GM12878 (cell line): ENCODE measurements around the gene C2orf68. TPM values are rescaled to one million over a fixed set of nuclear protein-coding genes. Genes with fewer than 3 reads are reported as not detected.

ENCODE experiments used
- ATAC-seq: fragments of 200-7000 bp; cut with Tn5 transposase; 3 replicates; pipeline ENCODE4 v1.9.1; 2020; ENCODE audit warnings: mild to moderate bottlenecking, moderate library complexity
- BruUV-seq: library from RNA; stranded (reverse); fragments of 400-500 nt; replicated peaks from 2 replicates; lab custom pipeline; 2021; lab: Mats Ljungman, UMichigan
- CTCF ChIA-PET: fragments of 300-600 bp; sonication (Branson Sonifier 250); formaldehyde crosslinking; extraction: SDS; loops from one replicate; lab custom pipeline; 2021; ENCODE audit warnings: inconsistent platforms; lab: Yijun Ruan, JAX
- POLR2A ChIA-PET: fragments of 350-600 bp; formaldehyde crosslinking; extraction: SDS; loops from one replicate; lab custom pipeline; 2021; ENCODE audit warnings: inconsistent platforms; lab: Charles Lee
- RAD21 ChIA-PET: fragments of 300-600 bp; sonication (Branson Sonifier 250); formaldehyde crosslinking; loops from one replicate; lab custom pipeline; 2023; ENCODE audit warnings: antibody characterized with exemption; ENCODE audit not compliant: unreplicated experiment; lab: Charles Lee
- SMC1A ChIA-PET: fragments of 300-600 bp; sonication (Branson Sonifier 250); formaldehyde crosslinking; loops from one replicate; lab custom pipeline; 2023; ENCODE audit not compliant: unreplicated experiment, uncharacterized antibody; lab: Charles Lee
- DNase-seq: peaks from one replicate; pipeline ENCODE4 v3.0.0-alpha.2; 2011; ENCODE audit warnings: low read depth, low spot score
- FAIRE-seq: peaks from 3 replicates; lab custom pipeline; 2011; peaks lifted over from hg19 to GRCh38; lab: Jason Lieb, UNC
- H2AFZ ChIP-seq: 2 replicates; pipeline ENCODE4 v1.6.0; 2011; ENCODE audit warnings: low read depth, low read length, control low read depth; ENCODE audit not compliant: control insufficient read depth
- H3K27ac ChIP-seq: 2 replicates; pipeline ENCODE4 v1.5.1; 2011; ENCODE audit warnings: control low read depth; ENCODE audit not compliant: control insufficient read depth, insufficient read depth
- H3K27me3 ChIP-seq, 2 experiments: replicated peaks in 1 of 2; 2 replicates each; pipeline versions ENCODE4 v1.6.0 to v1.6.1; 2011; ENCODE audit warnings: low read length in 1 of 2; ENCODE audit not compliant: control insufficient read depth in 2 of 2, insufficient read depth in 2 of 2
- H3K36me3 ChIP-seq, 2 experiments: 2 replicates each; pipeline ENCODE4 v1.5.1; 2011; ENCODE audit warnings: low read length in 1 of 2; ENCODE audit not compliant: control insufficient read depth in 2 of 2, insufficient read depth in 2 of 2
- H3K4me1 ChIP-seq: 2 replicates; pipeline ENCODE4 v1.6.1; 2011; ENCODE audit warnings: mild to moderate bottlenecking, low read length, moderate library complexity, mixed read lengths; ENCODE audit not compliant: control insufficient read depth, insufficient read depth
- H3K4me2 ChIP-seq: 2 replicates; pipeline ENCODE4 v1.6.0; 2011; ENCODE audit warnings: control low read depth; ENCODE audit not compliant: control insufficient read depth, insufficient read depth
- H3K4me3 ChIP-seq: fragments of 200-600 bp; sonication (generic); 2 replicates; pipeline ENCODE4 v1.5.1; 2016
- H3K79me2 ChIP-seq: 2 replicates; pipeline ENCODE4 v1.6.0; 2011; ENCODE audit warnings: low read length; ENCODE audit not compliant: control insufficient read depth, insufficient read depth
- H3K9ac ChIP-seq: 2 replicates; pipeline ENCODE4 v1.8.0; 2011; ENCODE audit warnings: low read length, control low read depth, mixed read lengths; ENCODE audit not compliant: control insufficient read depth, insufficient read depth
- H3K9me3 ChIP-seq: replicated peaks from 3 replicates; pipeline ENCODE4 v1.5.1; 2011; ENCODE audit warnings: mild to moderate bottlenecking, low read length; ENCODE audit not compliant: control insufficient read depth, insufficient read depth
- H4K20me1 ChIP-seq: 2 replicates; pipeline ENCODE4 v1.6.0; 2011; ENCODE audit not compliant: control insufficient read depth, insufficient read depth
- BMI1 ChIP-seq: fragments of 450-650 bp; IDR thresholded peaks from 2 replicates; pipeline ENCODE4 v1.6.1; 2016; ENCODE audit warnings: mild to moderate bottlenecking, moderate library complexity, borderline replicate concordance
- BRCA1 ChIP-seq: IDR thresholded peaks from 2 replicates; pipeline ENCODE4 v1.6.1; 2011; ENCODE audit warnings: low read depth, low read length, improper control_type of control experiment
- CBX5 ChIP-seq: sonication (generic); IDR thresholded peaks from 2 replicates; pipeline ENCODE4 v1.6.1; 2016; ENCODE audit warnings: low read depth, moderate library complexity, mild to moderate bottlenecking, inconsistent platforms
- CREM ChIP-seq: IDR thresholded peaks from 2 replicates; pipeline ENCODE4 v1.6.1; 2014; ENCODE audit warnings: antibody characterized with exemption, low read depth
- HDAC2 ChIP-seq: fragments of 200-600 bp; sonication (generic); IDR thresholded peaks from 2 replicates; pipeline ENCODE4 v1.6.1; 2017
- JUND ChIP-seq: IDR thresholded peaks from 2 replicates; pipeline ENCODE4 v1.6.1; 2012; ENCODE audit warnings: low read depth, mild to moderate bottlenecking, low read length, improper control_type of control experiment, moderate library complexity
- MYB ChIP-seq: fragments of 150-350 bp; IDR thresholded peaks from 2 replicates; pipeline ENCODE4 v1.6.1; 2014; ENCODE audit warnings: mild to moderate bottlenecking, low read depth, low read length, borderline replicate concordance
- NFXL1 ChIP-seq: fragments of 450-650 bp; IDR thresholded peaks from 2 replicates; pipeline ENCODE4 v1.6.1; 2017; ENCODE audit warnings: antibody characterized with exemption, mild to moderate bottlenecking, borderline replicate concordance
- NFYB ChIP-seq: IDR thresholded peaks from 2 replicates; pipeline ENCODE4 v1.6.1; 2011; ENCODE audit warnings: low read depth, mild to moderate bottlenecking, low read length, improper control_type of control experiment, moderate library complexity; ENCODE audit not compliant: insufficient read depth
- PAX5 ChIP-seq: IDR thresholded peaks from 2 replicates; pipeline ENCODE4 v1.6.1; 2011; ENCODE audit warnings: low read depth, low read length, borderline replicate concordance
- POU2F2 ChIP-seq: IDR thresholded peaks from 3 replicates; pipeline ENCODE4 v1.6.1; 2011; ENCODE audit warnings: low read depth, mild to moderate bottlenecking, low read length, borderline replicate concordance
- SMAD1 ChIP-seq: fragments of 450-650 bp; IDR thresholded peaks from 2 replicates; pipeline ENCODE4 v1.6.1; 2018; ENCODE audit warnings: mild to moderate bottlenecking, low read depth; ENCODE audit not compliant: partially characterized antibody
- SMARCA5 ChIP-seq: fragments of 450-650 bp; IDR thresholded peaks from 2 replicates; pipeline ENCODE4 v1.6.1; 2017; ENCODE audit warnings: mild to moderate bottlenecking
- TAF1 ChIP-seq: IDR thresholded peaks from 2 replicates; pipeline ENCODE4 v1.6.1; 2011; ENCODE audit warnings: mild to moderate bottlenecking, low read depth, low read length, borderline replicate concordance
- WGBS: methylation state at CpG from one replicate; pipeline ENCODE4 v1.1.6; 2016; ENCODE audit warnings: low lambda C conversion rate; ENCODE audit not compliant: insufficient replicate concordance, insufficient coverage; ENCODE audit errors: missing lambda C conversion rate; 5-methylcytosine and 5-hydroxymethylcytosine counted together
- in situ Hi-C: fragments of 300-500 bp; cut with MboI; formaldehyde crosslinking; loops from 9 replicates; pipeline ENCODE4 v1.14.3; 2018; ENCODE audit warnings: mixed read lengths
- intact Hi-C: fragments of 100-400 bp; cut with micrococcal nuclease; formaldehyde crosslinking; loops from one replicate; pipeline ENCODE4 v1.14.2; 2022; ENCODE audit not compliant: unreplicated experiment
- polyA plus RNA-seq, 11 experiments: library from polyadenylated mRNA; depleted of rRNA in 4 of 11; unstranded in 6 of 11; stranded (reverse) in 5 of 11; fragments of >200 nt; fragmentation: Nextera tagmentation in 4 of 11; fragmentation: Illumina TruSeq in 1 of 11; extraction: Ambion mirVana in 4 of 11; extraction: Trizol in 1 of 11; gene quantifications; 1 replicate in 1 of 11; 2 replicates in 10 of 11; pipeline versions ENCODE4 v1.2.1 to v1.2.3, GENCODE V29; 2011 to 2016; ENCODE audit warnings: inconsistent platforms in 2 of 11, missing spikeins in 2 of 11, low read depth in 1 of 11
- total RNA-seq, 4 experiments: library from RNA; depleted of rRNA in 3 of 4; stranded (reverse); fragments of >200 nt in 3 of 4; fragmentation: Illumina TruSeq in 1 of 4; extraction: Trizol in 1 of 4; gene quantifications; 2 replicates each; pipeline versions ENCODE4 v1.2.1 to v1.2.3, GENCODE V29; 2013 to 2021
- TF ChIP-seq, protein P1 (sequence below): IDR thresholded peaks from 2 replicates; pipeline ENCODE4 v1.6.1; 2012; ENCODE audit warnings: low read length, inconsistent platforms
- TF ChIP-seq, protein P2 (sequence below): fragments of 450-650 bp; IDR thresholded peaks from 2 replicates; pipeline ENCODE4 v1.6.1; 2017; ENCODE audit warnings: low read depth, mild to moderate bottlenecking, moderate library complexity
- TF ChIP-seq, protein P3 (sequence below): fragments of 450-650 bp; formaldehyde crosslinking; IDR thresholded peaks from 2 replicates; pipeline ENCODE4 v1.4.0; 2022; ENCODE audit warnings: mild to moderate bottlenecking, moderate library complexity
- TF ChIP-seq, protein P4 (sequence below): IDR thresholded peaks from 2 replicates; pipeline ENCODE4 v1.6.1; 2011; ENCODE audit warnings: low read depth, mild to moderate bottlenecking, low read length, moderate library complexity, borderline replicate concordance; ENCODE audit errors: extremely low read depth

C2orf68 gene
- total and polyA plus RNA-seq, 10 of the 15 experiments (the other 5 are each of a cell fraction or from before 2014, with no cell fraction given): 12.7 to 56.1 (median 28.4) TPM

DNA sequence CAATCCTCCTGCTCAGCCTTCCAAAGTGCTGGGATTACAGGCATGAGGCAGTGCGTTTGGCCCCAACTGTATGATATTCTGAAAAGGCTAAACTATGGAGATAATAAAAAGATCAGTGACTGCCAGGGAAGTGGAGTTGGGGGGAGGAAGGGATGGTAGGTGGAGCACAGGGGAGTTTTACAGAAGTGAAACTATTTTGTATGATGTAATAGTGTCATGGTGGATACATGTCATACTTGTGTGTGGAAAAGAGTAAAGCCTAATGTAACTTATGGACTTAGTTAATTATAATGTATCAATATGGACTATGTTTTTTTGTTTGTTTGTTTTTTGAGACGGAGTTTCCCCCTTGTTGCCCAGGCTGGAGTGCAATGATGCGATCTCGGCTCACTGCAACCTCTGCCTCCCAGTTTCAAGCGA lies 47.7 kb downstream of the C2orf68 start:
- no peak overlapping the region for H3K4me2 ChIP-seq
- ATAC-seq (peak; percentile 58), DNase-seq (no peak), FAIRE-seq (peak; percentile 47)
- intact Hi-C loops: no loop called here
- peaks cover 15% of the 10 kb centered on the region for H3K79me2 ChIP-seq
- no peaks in the 10 kb centered on the region for H4K20me1 ChIP-seq
- WGBS: 99% methylated on average over 5 of the region's 5 CpGs
- H3K36me3 ChIP-seq: 0 out of 4 replicates have a peak, but pooled peaks cover 0 to 1% of the 10 kb centered on the region in 2 experiments
- no peaks in the 10 kb centered on the region for H3K9me3 ChIP-seq
- H3K27ac ChIP-seq: no peak overlapping the region
- H2AFZ ChIP-seq: no peak overlapping the region
- no peaks in the 10 kb centered on the region; the same call in 1 of the 2 replicates for H3K4me1 ChIP-seq
- ChIA-PET CTCF (interaction anchor here (0.7 to 1.1 kb wide), 3 partner anchors 10 to 12 kb away, joined by 3 to 4 read pairs (median 3); no protein-coding TSS in a partner anchor), SMC1A (interaction anchor here (0.9 to 1.0 kb wide), 2 partner anchors 23 to 24 kb away, joined by 3 to 4 read pairs; no protein-coding TSS in a partner anchor), RAD21 (no interaction called here), POLR2A (interaction anchor here (1.4 to 6.2 kb wide), 2 partner anchors 25 to 31 kb away, joined by 4 to 32 read pairs; partner anchors contain the start of genes MAT2A and RNF181)
- H3K27me3 ChIP-seq: no peaks in the 10 kb centered on the region
- H3K9ac ChIP-seq: no peak overlapping the region
- in situ Hi-C loops: no loop called here
- no peak overlapping the region for H3K4me3 ChIP-seq
- BruUV-seq: no TSS peak
- TF ChIP-seq PAX5 (no peak), CBX5 (no peak), HDAC2 (no peak), BRCA1 (no peak), NFXL1 (0 out of 2 replicates have a peak, but pooled peaks have one; percentile 34), POU2F2 (no peak), SMARCA5 (no peak), BMI1 (no peak), MYB (no peak), SMAD1 (no peak), NFYB (no peak), JUND (0 out of 2 replicates have a peak, but pooled peaks have one; percentile 24), TAF1 (no peak), CREM (peak; percentile 51; the same call in 1 of the 2 replicates)
- TF ChIP-seq, protein P1, sequence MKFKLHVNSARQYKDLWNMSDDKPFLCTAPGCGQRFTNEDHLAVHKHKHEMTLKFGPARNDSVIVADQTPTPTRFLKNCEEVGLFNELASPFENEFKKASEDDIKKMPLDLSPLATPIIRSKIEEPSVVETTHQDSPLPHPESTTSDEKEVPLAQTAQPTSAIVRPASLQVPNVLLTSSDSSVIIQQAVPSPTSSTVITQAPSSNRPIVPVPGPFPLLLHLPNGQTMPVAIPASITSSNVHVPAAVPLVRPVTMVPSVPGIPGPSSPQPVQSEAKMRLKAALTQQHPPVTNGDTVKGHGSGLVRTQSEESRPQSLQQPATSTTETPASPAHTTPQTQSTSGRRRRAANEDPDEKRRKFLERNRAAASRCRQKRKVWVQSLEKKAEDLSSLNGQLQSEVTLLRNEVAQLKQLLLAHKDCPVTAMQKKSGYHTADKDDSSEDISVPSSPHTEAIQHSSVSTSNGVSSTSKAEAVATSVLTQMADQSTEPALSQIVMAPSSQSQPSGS: peak; percentile 83
- TF ChIP-seq, protein P2, sequence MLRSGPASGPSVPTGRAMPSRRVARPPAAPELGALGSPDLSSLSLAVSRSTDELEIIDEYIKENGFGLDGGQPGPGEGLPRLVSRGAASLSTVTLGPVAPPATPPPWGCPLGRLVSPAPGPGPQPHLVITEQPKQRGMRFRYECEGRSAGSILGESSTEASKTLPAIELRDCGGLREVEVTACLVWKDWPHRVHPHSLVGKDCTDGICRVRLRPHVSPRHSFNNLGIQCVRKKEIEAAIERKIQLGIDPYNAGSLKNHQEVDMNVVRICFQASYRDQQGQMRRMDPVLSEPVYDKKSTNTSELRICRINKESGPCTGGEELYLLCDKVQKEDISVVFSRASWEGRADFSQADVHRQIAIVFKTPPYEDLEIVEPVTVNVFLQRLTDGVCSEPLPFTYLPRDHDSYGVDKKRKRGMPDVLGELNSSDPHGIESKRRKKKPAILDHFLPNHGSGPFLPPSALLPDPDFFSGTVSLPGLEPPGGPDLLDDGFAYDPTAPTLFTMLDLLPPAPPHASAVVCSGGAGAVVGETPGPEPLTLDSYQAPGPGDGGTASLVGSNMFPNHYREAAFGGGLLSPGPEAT: 0 out of 2 replicates have a peak, but pooled peaks have one; percentile 19
- TF ChIP-seq, protein P3, sequence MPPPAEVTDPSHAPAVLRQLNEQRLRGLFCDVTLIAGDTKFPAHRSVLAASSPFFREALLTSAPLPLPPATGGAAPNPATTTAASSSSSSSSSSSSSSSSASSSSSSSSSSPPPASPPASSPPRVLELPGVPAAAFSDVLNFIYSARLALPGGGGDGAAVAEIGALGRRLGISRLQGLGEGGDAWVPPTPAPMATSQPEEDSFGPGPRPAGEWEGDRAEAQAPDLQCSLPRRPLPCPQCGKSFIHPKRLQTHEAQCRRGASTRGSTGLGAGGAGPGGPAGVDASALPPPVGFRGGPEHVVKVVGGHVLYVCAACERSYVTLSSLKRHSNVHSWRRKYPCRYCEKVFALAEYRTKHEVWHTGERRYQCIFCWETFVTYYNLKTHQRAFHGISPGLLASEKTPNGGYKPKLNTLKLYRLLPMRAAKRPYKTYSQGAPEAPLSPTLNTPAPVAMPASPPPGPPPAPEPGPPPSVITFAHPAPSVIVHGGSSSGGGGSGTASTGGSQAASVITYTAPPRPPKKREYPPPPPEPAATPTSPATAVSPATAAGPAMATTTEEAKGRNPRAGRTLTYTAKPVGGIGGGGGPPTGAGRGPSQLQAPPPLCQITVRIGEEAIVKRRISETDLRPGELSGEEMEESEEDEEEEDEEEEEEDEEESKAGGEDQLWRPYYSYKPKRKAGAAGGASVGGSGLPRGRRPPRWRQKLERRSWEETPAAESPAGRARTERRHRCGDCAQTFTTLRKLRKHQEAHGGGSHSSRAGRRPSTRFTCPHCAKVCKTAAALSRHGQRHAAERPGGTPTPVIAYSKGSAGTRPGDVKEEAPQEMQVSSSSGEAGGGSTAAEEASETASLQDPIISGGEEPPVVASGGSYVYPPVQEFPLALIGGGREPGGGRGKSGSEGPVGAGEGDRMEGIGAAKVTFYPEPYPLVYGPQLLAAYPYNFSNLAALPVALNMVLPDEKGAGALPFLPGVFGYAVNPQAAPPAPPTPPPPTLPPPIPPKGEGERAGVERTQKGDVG: no peak
- TF ChIP-seq, protein P4, sequence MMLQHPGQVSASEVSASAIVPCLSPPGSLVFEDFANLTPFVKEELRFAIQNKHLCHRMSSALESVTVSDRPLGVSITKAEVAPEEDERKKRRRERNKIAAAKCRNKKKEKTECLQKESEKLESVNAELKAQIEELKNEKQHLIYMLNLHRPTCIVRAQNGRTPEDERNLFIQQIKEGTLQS: no peak
